Measurements from ENCODE around the gene PIP5K1B. TPM values are rescaled to one million over a fixed set of nuclear protein-coding genes. Genes with fewer than 3 reads are reported as not detected.

Gene PIP5K1B
- total RNA-seq, 1 experiment from 2014 or later = 1.8 TPM

GRCh38 chr9:68919661-68920060 is 214.6 kb downstream of the PIP5K1B start:
- no peak overlapping the region for H3K4me3 ChIP-seq (ENCODE audit: insufficient read depth, low read depth, low read length)
- no peaks in the 10 kb centered on the region for H3K27me3 ChIP-seq (ENCODE audit: control insufficient read depth, insufficient read depth, low read length)
- no peak for DNase-seq
- H3K36me3 ChIP-seq (replicated peaks; ENCODE audit: control insufficient read depth, insufficient read depth, low read length) = no peaks in the 10 kb centered on the region

DNA sequence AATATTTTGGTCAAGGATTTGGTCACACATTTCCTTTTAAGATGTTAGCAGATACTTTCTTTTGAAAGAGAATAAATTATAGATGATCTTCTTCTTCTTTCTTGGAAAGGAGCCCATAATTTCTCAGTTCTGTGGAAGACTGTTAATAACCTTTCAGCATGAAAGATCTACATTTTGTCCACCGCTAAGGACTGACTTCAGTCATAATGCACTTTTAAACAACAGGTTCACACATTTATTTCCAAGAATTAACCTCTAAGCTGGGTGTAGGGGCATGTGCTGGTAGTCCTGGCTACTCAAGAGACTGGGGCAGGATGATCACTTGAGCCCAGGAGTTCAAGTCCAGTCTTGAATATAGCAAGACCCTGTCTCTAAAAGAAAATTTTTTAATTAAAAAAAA is 215.9 kb downstream of the PIP5K1B start:
- DNase-seq = no peak
- H3K36me3 ChIP-seq (replicated peaks; ENCODE audit: control insufficient read depth, insufficient read depth, low read length) = no peaks in the 10 kb centered on the region

GRCh38 chr9:68923480-68923879 is 218.4 kb downstream of the PIP5K1B start:
- H3K4me3 ChIP-seq (ENCODE audit: insufficient read depth, low read depth, low read length) = no peak overlapping the region
- H3K27me3 ChIP-seq (ENCODE audit: control insufficient read depth, insufficient read depth, low read length) = no peaks in the 10 kb centered on the region
- DNase-seq = no peak
- no peaks in the 10 kb centered on the region for H3K36me3 ChIP-seq (replicated peaks; ENCODE audit: control insufficient read depth, insufficient read depth, low read length)

More for the DNA sequence above, 215.9 kb downstream of the PIP5K1B start:
- Histone ChIP-seq H3K4me3 (ENCODE audit: insufficient read depth, low read depth, low read length) (no peak overlapping the region), H3K27me3 (ENCODE audit: control insufficient read depth, insufficient read depth, low read length) (no peaks in the 10 kb centered on the region)

- Histone ChIP-seq H3K4me3 (ENCODE audit: insufficient read depth, low read depth, low read length) (no peak overlapping the region), H3K27me3 (ENCODE audit: control insufficient read depth, insufficient read depth, low read length) (no peaks in the 10 kb centered on the region), H3K36me3 (replicated peaks; ENCODE audit: control insufficient read depth, insufficient read depth, low read length) (no peaks in the 10 kb centered on the region)
- DNase-seq = no peak
Measured at GRCh38 chr9:68925175-68925574, 220.1 kb downstream of the PIP5K1B start.

- Histone ChIP-seq H3K4me3 (ENCODE audit: insufficient read depth, low read depth, low read length) (no peak overlapping the region), H3K27me3 (ENCODE audit: control insufficient read depth, insufficient read depth, low read length) (no peaks in the 10 kb centered on the region), H3K36me3 (replicated peaks; ENCODE audit: control insufficient read depth, insufficient read depth, low read length) (no peaks in the 10 kb centered on the region)
- no peak for DNase-seq
Measured at GRCh38 chr9:68927165-68927564, 222.1 kb downstream of the PIP5K1B start.

- no peaks in the 10 kb centered on the region for H3K27me3 ChIP-seq (ENCODE audit: control insufficient read depth, insufficient read depth, low read length)
- no peak for DNase-seq
- no peaks in the 10 kb centered on the region for H3K36me3 ChIP-seq (replicated peaks; ENCODE audit: control insufficient read depth, insufficient read depth, low read length)
- H3K4me3 ChIP-seq (ENCODE audit: insufficient read depth, low read depth, low read length) = no peak overlapping the region
Measured at GRCh38 chr9:68931821-68932220, 226.8 kb downstream of the PIP5K1B start.

DNA sequence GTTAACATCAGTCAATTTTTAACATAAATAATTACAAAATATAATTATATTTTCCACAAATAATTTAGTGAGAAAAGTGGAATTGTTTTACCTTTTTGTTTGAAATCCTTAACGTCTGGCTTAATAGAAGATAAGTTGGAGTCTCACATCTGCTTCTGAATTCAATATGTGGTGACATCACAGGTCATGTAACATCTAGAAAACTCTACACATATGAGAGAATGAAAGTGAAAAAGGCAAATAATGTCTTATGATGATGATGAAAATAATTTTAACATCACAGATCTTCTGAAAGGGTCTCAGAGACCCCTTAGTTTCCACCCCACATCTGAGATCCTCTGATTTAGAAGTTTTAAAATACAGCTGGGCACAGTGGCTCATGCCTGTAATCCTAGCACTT is 227.4 kb downstream of the PIP5K1B start:
- no peak for DNase-seq
- H3K27me3 ChIP-seq (ENCODE audit: control insufficient read depth, insufficient read depth, low read length) = no peaks in the 10 kb centered on the region
- no peaks in the 10 kb centered on the region for H3K36me3 ChIP-seq (replicated peaks; ENCODE audit: control insufficient read depth, insufficient read depth, low read length)
- H3K4me3 ChIP-seq (ENCODE audit: insufficient read depth, low read depth, low read length) = no peak overlapping the region

GRCh38 chr9:68933434-68934328 is 228.6 kb downstream of the PIP5K1B start:
- DNase-seq = no peak
- H3K36me3 ChIP-seq (replicated peaks; ENCODE audit: control insufficient read depth, insufficient read depth, low read length) = no peaks in the 10 kb centered on the region
- H3K27me3 ChIP-seq (ENCODE audit: control insufficient read depth, insufficient read depth, low read length) = no peaks in the 10 kb centered on the region
- H3K4me3 ChIP-seq (ENCODE audit: insufficient read depth, low read depth, low read length) = no peak overlapping the region

DNA sequence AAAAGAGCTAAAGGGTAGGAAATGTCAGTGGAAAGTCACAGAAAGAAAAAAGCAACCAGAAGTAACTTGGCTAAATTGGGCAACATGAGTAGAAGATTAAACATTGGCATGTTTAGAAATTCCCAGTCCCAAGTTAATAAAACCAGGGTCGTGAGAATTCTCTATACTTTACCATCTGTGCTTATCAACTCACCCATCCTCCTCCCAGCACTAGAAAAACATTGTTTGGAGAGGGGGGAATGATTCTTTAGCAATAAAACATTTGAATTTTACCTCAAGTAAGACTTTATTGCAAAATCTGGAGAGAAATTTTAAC is 229.2 kb downstream of the PIP5K1B start:
- H3K36me3 ChIP-seq (replicated peaks; ENCODE audit: control insufficient read depth, insufficient read depth, low read length) = no peaks in the 10 kb centered on the region
- no peak for DNase-seq

DNA sequence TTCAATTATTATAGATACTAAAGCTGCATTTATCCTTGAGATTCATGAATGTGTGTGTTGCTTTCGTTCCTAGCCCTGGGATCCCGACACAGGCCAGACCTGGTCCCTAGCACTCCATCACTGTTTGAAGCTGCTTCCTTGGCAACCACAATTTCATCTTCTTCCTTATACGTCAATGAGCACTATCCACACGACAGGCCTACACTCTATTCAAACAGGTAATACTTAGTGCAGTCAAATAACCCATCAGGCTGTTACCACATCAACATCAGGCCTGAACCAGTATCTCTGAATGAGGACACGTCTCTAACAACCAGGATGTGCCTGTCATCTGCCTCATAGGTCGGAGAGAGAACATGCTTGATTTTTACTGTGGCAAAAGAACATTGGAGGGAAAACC is 235.5 kb downstream of the PIP5K1B start:
- no peak overlapping the region for H3K4me3 ChIP-seq (ENCODE audit: insufficient read depth, low read depth, low read length)
- no peak for DNase-seq
- H3K36me3 ChIP-seq (replicated peaks; ENCODE audit: control insufficient read depth, insufficient read depth, low read length) = no peaks in the 10 kb centered on the region
- no peaks in the 10 kb centered on the region for H3K27me3 ChIP-seq (ENCODE audit: control insufficient read depth, insufficient read depth, low read length)

More for the DNA sequence above, 229.2 kb downstream of the PIP5K1B start:
- H3K27me3 ChIP-seq (ENCODE audit: control insufficient read depth, insufficient read depth, low read length) = no peaks in the 10 kb centered on the region
- H3K4me3 ChIP-seq (ENCODE audit: insufficient read depth, low read depth, low read length) = no peak overlapping the region

GRCh38 chr9:68941780-68942459 is 236.9 kb downstream of the PIP5K1B start:
- no peak overlapping the region for H3K4me3 ChIP-seq (ENCODE audit: insufficient read depth, low read depth, low read length)
- H3K27me3 ChIP-seq (ENCODE audit: control insufficient read depth, insufficient read depth, low read length) = no peaks in the 10 kb centered on the region
- H3K36me3 ChIP-seq (replicated peaks; ENCODE audit: control insufficient read depth, insufficient read depth, low read length) = no peaks in the 10 kb centered on the region
- DNase-seq = no peak

- DNase-seq = no peak
- Histone ChIP-seq H3K27me3 (ENCODE audit: control insufficient read depth, insufficient read depth, low read length) (no peaks in the 10 kb centered on the region), H3K4me3 (ENCODE audit: insufficient read depth, low read depth, low read length) (no peak overlapping the region), H3K36me3 (replicated peaks; ENCODE audit: control insufficient read depth, insufficient read depth, low read length) (no peaks in the 10 kb centered on the region)
Measured at GRCh38 chr9:68942790-68943189, 237.8 kb downstream of the PIP5K1B start.

GRCh38 chr9:68947015-68947414 is 242.0 kb downstream of the PIP5K1B start:
- Histone ChIP-seq H3K36me3 (replicated peaks; ENCODE audit: control insufficient read depth, insufficient read depth, low read length) (no peaks in the 10 kb centered on the region), H3K27me3 (ENCODE audit: control insufficient read depth, insufficient read depth, low read length) (no peaks in the 10 kb centered on the region), H3K4me3 (ENCODE audit: insufficient read depth, low read depth, low read length) (no peak overlapping the region)
- peak; percentile 30 for DNase-seq

- DNase-seq = no peak
- no peaks in the 10 kb centered on the region for H3K27me3 ChIP-seq (ENCODE audit: control insufficient read depth, insufficient read depth, low read length)
- no peak overlapping the region for H3K4me3 ChIP-seq (ENCODE audit: insufficient read depth, low read depth, low read length)
- no peaks in the 10 kb centered on the region for H3K36me3 ChIP-seq (replicated peaks; ENCODE audit: control insufficient read depth, insufficient read depth, low read length)
Measured at GRCh38 chr9:68947842-68948569, 243.0 kb downstream of the PIP5K1B start.

All from H7 (cell line).